IPS-NIHi7 (cell line): ENCODE data around the gene SLC25A42.
"Not testable (repeated sequence)": the region's sequence is repeated elsewhere in the genome, so short reads cannot be mapped to it uniquely, and the experiment has no call there.

Source experiments
- DNase-seq: peaks from one replicate; pipeline ENCODE4 v3.0.0; 2012; ENCODE audit warnings: mixed read lengths; ENCODE audit errors: extremely low spot score

The SLC25A42 gene

DNA sequence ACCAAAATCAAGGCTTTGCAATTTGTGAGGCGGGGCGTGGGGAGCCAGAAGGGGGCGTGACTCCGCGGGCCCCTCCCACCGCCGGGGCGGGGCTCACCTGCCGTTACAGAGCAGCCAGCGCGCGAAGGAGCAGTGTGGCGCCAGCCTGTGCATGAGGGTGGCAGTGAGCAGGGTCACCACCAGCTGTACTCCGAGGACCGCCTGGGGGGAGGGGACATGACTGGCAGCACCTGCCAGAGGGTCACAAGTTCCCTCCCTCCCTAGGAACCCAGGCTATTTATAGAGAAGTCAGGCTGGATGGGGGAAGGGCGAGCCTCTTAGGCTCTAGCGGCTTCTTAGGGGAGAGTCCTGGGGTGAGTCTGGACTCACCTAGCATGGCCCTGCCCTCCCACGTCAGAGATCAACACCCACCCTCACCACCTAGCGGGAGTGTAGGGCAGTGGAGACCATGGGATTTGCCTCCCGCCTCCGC is 70.9 kb downstream of the SLC25A42 start:
- DNase-seq, result peak; percentile 71

DNA sequence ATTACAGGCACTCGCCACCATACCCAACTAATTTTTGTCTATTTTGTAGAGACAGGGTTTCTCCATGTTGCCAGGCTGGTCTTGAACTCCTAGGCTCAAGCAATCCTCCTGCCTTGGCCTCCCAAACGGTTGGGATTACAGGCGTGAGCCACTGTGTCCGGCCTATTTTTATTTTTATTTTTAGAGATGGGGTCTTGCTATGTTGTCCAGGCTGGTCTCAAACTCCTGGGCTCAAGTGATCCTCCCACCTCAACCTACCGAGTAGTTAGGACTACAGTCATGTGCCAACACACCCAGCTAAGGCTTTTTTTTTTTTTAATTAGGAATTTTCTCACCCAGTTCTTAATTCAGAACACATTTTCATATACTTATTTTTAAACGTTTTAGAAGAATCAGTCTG is 71.9 kb downstream of the SLC25A42 start:
- not testable (repeated sequence) for DNase-seq

GRCh38 chr19:19137556-19138108 is 73.8 kb downstream of the SLC25A42 start:
- peak; percentile 9 for DNase-seq

GRCh38 chr19:19138109-19138981 is 74.6 kb downstream of the SLC25A42 start, which contains the start of gene TMEM161A:
Gene TMEM161A (minus strand): TSS chr19:19138478. CDS start chr19:19138428, 50 bp downstream.
- DNase-seq, result peak; percentile 99

DNA sequence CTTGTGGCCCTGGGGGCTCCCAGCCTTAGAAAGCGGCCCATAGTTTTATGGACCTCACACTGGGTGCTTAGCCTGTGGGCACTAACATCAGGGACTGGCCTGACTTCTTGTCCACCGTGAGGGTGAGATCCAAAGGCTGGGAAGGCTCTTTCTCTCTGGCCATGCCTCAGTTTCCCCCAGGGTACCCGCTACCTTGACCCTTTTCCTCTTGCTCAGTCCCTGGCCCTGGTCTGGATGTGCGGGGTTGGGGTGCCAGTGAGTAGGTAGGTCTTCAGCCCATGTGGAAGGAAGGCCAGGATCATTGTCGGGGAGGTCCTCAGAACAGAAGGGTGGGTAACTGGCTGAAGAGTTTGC is 76.1 kb downstream of the SLC25A42 start:
- DNase-seq, result no peak

- no peak for DNase-seq
These were observed 76.7 kb downstream of the SLC25A42 start for GRCh38 chr19:19140476-19140875.

- no peak for DNase-seq
These were observed 78.6 kb downstream of the SLC25A42 start for GRCh38 chr19:19142347-19142746.

DNA sequence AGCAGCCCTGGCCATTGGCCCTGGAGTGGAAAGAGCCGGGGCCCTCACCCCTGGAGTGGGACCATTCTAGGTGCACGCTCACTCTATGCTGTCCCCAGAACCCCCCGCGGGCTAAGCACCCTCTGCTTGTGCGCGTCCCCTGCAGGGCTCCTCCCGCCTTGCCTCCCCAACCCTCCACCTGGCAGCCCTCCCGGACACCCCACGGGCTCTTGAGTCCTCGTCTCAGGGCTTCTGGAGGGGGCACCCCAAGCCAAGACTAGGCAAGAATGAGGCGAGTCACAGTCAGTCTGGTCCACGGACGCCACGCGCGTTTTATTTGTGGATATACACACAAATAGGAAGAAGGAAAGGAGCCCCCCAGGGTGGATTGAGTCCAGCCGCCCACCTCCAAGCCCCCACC is 81.5 kb downstream of the SLC25A42 start:
- peak; percentile 5 for DNase-seq

- peak; percentile 92 for DNase-seq
These were observed 82.2 kb downstream of the SLC25A42 start for GRCh38 chr19:19145684-19146608.

DNA sequence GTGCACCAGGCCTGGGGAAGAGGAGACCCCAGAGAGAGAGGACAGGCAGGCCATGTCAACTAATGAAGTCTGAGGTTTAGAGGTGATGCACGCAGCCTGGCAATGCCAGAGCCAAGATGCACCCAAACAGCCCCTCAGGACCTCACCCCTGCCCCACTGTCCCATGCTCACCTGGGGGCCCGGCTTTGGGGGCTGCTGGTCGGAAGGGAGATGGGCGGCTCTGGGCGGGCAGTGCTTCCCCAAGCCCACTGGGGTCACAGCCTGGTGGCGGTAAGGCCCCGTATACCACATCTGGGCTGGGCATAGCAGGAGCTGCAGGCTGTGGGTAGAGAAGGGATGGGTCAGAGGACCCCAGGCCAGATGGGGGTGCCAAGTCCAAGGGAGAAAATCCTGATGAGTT is 83.1 kb downstream of the SLC25A42 start:
- peak; percentile 3 for DNase-seq

GRCh38 chr19:19147344-19147743 is 83.5 kb downstream of the SLC25A42 start:
- no peak for DNase-seq

- not testable (repeated sequence) for DNase-seq
These were observed 84.7 kb downstream of the SLC25A42 start for GRCh38 chr19:19148504-19148903.

GRCh38 chr19:19149435-19149834 is 85.6 kb downstream of the SLC25A42 start:
- no peak for DNase-seq

DNA sequence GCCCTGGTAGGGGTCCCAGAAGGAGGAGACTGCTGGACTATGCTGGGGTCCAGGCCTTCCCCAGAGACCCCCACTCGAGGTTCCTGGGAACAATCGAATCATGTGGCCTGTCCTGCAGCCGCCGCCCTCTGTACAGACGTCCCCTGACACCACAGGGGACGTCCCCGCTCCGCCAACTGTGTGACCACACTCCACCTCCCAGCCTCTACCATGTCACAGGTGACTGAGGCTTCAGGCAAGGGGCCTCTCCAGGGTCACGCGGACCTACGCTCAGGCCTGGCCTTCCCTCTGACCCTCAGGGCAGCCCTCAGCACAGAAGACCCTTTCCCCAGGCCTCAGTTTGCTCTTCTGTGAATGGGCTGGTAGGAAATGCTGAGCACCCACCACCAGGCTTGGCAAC is 87.6 kb downstream of the SLC25A42 start:
- DNase-seq, result no peak

GRCh38 chr19:19152668-19153384 is 89.0 kb downstream of the SLC25A42 start:
- DNase-seq, result no peak

DNA sequence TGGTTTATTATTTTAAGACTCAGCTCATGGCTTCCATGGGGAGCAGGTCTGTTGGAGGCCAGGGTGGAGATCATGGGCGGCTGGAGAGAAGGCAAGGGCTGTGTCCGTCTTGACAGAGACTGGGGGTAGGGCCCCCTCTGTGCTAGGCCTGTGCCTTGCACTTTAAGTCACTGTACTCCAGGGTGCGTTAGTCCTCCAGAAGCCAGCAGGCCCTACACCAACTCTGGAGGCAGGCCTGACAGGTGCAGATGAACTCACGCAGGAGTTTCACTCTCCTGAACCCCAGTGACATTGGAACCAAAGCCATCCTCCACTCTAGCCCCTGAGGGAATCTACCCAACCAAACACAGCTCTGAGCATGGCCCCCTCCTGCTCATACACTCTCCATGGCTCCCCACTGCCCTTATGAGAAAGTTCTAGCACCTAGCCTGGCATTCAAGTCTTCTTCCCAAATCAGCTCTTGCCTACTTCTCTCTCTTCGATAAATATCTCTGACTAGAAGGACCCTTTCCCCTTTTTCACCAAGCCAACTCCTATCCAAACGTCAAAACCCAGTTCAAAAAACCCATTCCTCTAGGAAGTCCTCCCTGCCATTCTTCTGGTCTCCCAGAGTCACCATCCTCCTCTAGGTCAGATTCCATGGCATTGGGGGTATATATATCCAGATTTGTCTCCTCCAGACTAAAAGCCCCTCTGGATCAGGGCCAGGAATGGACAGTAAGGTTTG is 91.1 kb downstream of the SLC25A42 start:
- DNase-seq, result no peak

DNA sequence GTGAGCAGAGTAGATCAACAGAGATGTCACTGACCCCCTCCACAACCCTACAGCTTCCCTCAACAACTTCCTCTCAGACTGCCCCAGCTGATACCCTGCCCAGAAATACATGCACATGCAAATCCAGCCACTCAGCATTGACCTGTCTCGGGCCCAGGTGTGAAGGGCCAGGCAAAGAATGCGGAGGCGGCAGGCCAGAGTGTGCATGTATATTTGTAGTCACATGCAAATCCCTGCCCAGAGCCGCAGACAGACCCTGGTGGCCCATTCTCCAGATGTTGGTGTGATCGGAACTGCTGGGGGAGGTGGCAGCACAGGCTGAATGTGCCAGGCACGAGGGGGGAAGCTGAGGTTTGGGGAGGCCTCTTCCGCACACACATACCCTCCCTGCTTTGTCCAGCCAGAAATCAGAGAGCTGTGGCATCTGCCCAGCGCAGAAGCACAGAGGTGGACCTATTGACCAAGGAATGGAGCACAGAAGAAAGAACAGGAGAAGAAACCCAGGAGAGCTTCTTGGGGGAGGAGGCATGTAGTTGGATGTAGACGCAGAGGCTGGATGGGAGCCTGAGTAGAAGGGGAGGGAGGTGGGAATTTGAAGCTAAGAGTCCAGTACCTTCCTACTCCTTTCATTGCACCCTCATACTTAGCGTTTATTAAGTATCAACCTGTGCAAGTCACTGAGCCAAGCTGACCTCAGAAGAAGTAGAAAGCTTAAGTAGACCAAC is 91.9 kb downstream of the SLC25A42 start:
- DNase-seq, result no peak

DNA sequence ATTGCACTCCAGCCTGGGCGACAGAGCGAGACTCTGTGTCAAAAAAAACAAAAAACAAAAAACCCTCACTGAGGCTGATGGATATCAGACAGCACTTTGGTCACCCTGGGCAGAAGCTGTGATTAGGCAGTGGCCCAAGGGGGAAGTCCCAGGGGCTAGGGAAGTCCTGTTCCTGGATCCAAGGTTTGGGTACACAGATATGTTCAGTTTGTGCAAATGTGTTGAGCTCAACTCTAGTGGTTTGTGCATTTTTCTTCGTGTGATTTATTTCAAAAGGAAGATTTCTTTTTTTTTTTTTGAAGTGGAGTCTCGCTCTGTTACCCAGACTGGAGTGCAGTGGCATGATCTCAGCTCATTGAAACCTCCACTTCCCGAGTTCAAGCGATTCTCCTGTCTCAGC is 94.0 kb downstream of the SLC25A42 start:
- no peak for DNase-seq

DNA sequence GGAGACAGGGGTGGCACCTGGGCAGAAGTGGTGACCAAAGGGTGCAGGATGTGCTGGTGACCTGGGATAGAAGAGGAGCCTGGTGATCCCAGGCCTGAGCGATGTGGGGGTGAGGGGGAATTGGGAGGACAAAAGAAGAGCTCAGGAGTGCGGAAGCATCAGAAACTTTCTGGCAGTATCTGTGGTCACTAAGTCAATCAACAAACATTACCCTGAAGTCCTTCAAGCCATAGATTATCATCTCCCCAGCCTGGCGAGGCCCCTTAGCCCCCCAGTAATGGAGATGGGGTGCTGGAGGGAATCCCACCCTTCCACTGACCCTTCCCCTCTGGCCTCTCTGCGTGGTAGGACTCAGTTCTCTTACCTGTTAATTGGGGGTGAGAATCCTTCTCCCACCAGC is 95.7 kb downstream of the SLC25A42 start:
- no peak for DNase-seq

DNA sequence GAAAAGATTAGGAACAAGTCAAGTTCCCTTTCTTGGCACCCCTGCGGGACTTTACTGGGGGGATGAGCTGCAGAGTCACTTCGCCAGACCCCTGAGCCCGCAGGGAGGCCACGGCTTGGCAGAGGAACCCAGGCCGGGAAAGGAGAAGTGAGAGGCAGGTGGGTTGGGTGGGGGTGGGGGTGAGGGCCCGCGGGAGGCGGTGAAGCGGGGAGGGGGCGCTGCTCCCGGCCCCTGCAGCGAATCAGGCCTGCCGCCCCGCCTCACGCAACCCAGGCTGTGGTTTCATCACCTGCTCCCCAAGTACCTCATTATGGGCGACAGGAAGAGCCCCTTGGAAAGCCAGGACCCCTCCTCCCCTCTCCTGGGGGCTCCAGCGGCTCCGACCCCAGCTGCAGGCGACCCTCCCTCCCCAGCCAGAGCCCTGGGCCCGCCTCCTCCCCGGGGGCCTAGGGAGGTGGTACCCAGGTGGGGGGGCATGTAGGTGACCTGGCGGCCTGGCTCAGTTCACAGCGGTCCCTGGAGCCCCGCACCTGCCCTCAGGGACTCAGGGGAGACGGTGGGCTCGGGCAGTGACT is 96.8 kb downstream of the SLC25A42 start:
- DNase-seq, result no peak
